Left kidney (tissue), 8 donors: ENCODE data around the gene PKP3. TPM values are rescaled to one million over a fixed set of nuclear protein-coding genes. Genes with fewer than 3 reads are reported as not detected.
A peak's percentile ranks its signal among the peaks of the same experiment; 100 is the strongest.
"Not testable (repeated sequence)": the region's sequence is repeated elsewhere in the genome, so short reads cannot be mapped to it uniquely, and the experiment has no call there.

Experiments
- DNase-seq: peaks from one replicate; pipeline ENCODE4 v3.0.0-alpha.2; 2013
- long read RNA-seq, 8 donors: transcript quantifications; one replicate each; lab custom pipeline, GENCODE V29; 2026
- polyA plus RNA-seq: library from polyadenylated mRNA; unstranded; fragments of 120-200 nt; gene quantifications from one replicate; pipeline ENCODE4 v1.2.1, GENCODE V29; 2013; ENCODE audit not compliant: insufficient read length

PKP3 gene
- polyA plus RNA-seq: 6.6 TPM
- long read RNA-seq, donor 1, partial matches to known transcripts: 0 of 3 reads
- long read RNA-seq, donor 1, other reads (novel, unspliced or antisense): 0 of 3 reads
- long read RNA-seq, donor 2: 0 reads
- long read RNA-seq, donor 3, partial matches to known transcripts: 0 of 2 reads
- long read RNA-seq, donor 3, other reads (novel, unspliced or antisense): 0 of 2 reads
- long read RNA-seq, donor 4: 0 reads
- long read RNA-seq, donor 5, partial matches to known transcripts: 0 of 2 reads
- long read RNA-seq, donor 5, other reads (novel, unspliced or antisense): 0 of 2 reads
- long read RNA-seq, donor 6: 0 reads
- long read RNA-seq, donor 7, partial matches to known transcripts: 0 of 1 reads
- long read RNA-seq, donor 7, other reads (novel, unspliced or antisense): 0 of 1 reads
- long read RNA-seq, donor 8: 0 reads

GRCh38 chr11:394034-394857, at the start of gene PKP3:
TSS of gene PKP3 (plus strand) at chr11:394209. CDS start at chr11:394293, 84 bp downstream.
- DNase-seq: no peak

- no peak for DNase-seq
Measured at GRCh38 chr11:344836-345578, 49.0 kb upstream of the PKP3 start.

GRCh38 chr11:346529-346928, 47.5 kb upstream of the PKP3 start:
- no peak for DNase-seq

- DNase-seq: not testable (repeated sequence)
Measured at GRCh38 chr11:349270-349954, 44.6 kb upstream of the PKP3 start.

- not testable (repeated sequence) for DNase-seq
Measured at GRCh38 chr11:350033-350722, 43.8 kb upstream of the PKP3 start.

GRCh38 chr11:350723-351255, 43.2 kb upstream of the PKP3 start:
- no peak for DNase-seq

- DNase-seq: no peak
Measured at GRCh38 chr11:351411-351810, 42.6 kb upstream of the PKP3 start.

GRCh38 chr11:352456-353031, 41.5 kb upstream of the PKP3 start:
- no peak for DNase-seq

- peak; percentile 68 for DNase-seq
Measured at GRCh38 chr11:353179-353873, 40.7 kb upstream of the PKP3 start.

GRCh38 chr11:355581-356458, 38.2 kb upstream of the PKP3 start:
- DNase-seq: peak; percentile 92

- no peak for DNase-seq
Measured at GRCh38 chr11:356610-357009, 37.4 kb upstream of the PKP3 start.

- DNase-seq: no peak
Measured at GRCh38 chr11:357582-357981, 36.4 kb upstream of the PKP3 start.

- DNase-seq: no peak
Measured at GRCh38 chr11:358129-358800, 35.7 kb upstream of the PKP3 start.

- no peak for DNase-seq
Measured at GRCh38 chr11:359181-359714, 34.8 kb upstream of the PKP3 start.

- DNase-seq: no peak
Measured at GRCh38 chr11:360326-361280, 33.4 kb upstream of the PKP3 start.

GRCh38 chr11:362642-363442, 31.2 kb upstream of the PKP3 start:
- DNase-seq: no peak
